HEK293 (cell line): ENCODE measurements around the gene CTNNA2.

Experiments used
- CTCF ChIA-PET: fragments of 350-600 bp; formaldehyde crosslinking; extraction: SDS; loops from one replicate; lab custom pipeline; 2021; ENCODE audit warnings: antibody characterized with exemption; lab: Yijun Ruan, JAX
- POLR2A ChIA-PET: fragments of 300-600 bp; formaldehyde crosslinking; extraction: SDS; loops from one replicate; lab custom pipeline; 2020; ENCODE audit warnings: antibody characterized with exemption, inconsistent platforms; lab: Yijun Ruan, JAX
- H3K27ac ChIP-seq: fragments of 200-500 bp; sonication (Bioruptor generic); 2 replicates; pipeline ENCODE4 v1.5.1; 2014; ENCODE audit warnings: low read depth, low read length, control low read depth, inconsistent platforms; ENCODE audit errors: extremely low read depth
- H3K36me3 ChIP-seq, 2 experiments: fragments of 200-500 bp in 1 of 2; sonication (Bioruptor generic) in 1 of 2; 1 replicate in 1 of 2; 2 replicates in 1 of 2; pipeline ENCODE4 v1.5.1; 2014 to 2017; ENCODE audit warnings: inconsistent platforms in 2 of 2, low read length in 2 of 2; ENCODE audit not compliant: control insufficient read depth in 2 of 2, insufficient read depth in 1 of 2
- H3K4me1 ChIP-seq: fragments of 200-500 bp; sonication (Bioruptor generic); 2 replicates; pipeline ENCODE4 v1.5.1; 2014; ENCODE audit warnings: mild to moderate bottlenecking, low read length, inconsistent platforms; ENCODE audit not compliant: control insufficient read depth, insufficient read depth
- H3K4me3 ChIP-seq: 2 replicates; pipeline ENCODE4 v1.5.1; 2011; ENCODE audit warnings: low read depth, mild to moderate bottlenecking, control low read depth, low read length, moderate library complexity
- H3K9me3 ChIP-seq: fragments of 200-500 bp; sonication (Bioruptor generic); 2 replicates; pipeline ENCODE4 v1.5.1; 2014; ENCODE audit warnings: low read depth, low read length, inconsistent platforms; ENCODE audit not compliant: control insufficient read depth, insufficient read depth
- BCL11B ChIP-seq: fragments of 450-650 bp; formaldehyde crosslinking; IDR thresholded peaks from 2 replicates; pipeline ENCODE4 v1.5.1; 2016; ENCODE audit warnings: low read depth, missing biosample characterization, missing genetic modification characterization
- KLF9 ChIP-seq: fragments of 450-650 bp; formaldehyde crosslinking; IDR thresholded peaks from 2 replicates; pipeline ENCODE4 v1.5.1; 2016; ENCODE audit warnings: missing biosample characterization, missing genetic modification characterization, low read depth
- SCRT2 ChIP-seq: fragments of 450-650 bp; formaldehyde crosslinking; IDR thresholded peaks from 2 replicates; pipeline ENCODE4 v1.5.1; 2016; ENCODE audit warnings: missing biosample characterization, missing genetic modification characterization
- SETDB1 ChIP-seq: IDR thresholded peaks from one replicate; pipeline ENCODE4 v1.6.1; 2017; ENCODE audit warnings: mild to moderate bottlenecking, low read length, moderate library complexity, mixed read lengths; ENCODE audit not compliant: insufficient read length
- TSHZ1 ChIP-seq: fragments of 450-650 bp; formaldehyde crosslinking; IDR thresholded peaks from 2 replicates; pipeline ENCODE4 v1.5.1; 2016; ENCODE audit warnings: missing biosample characterization, missing genetic modification characterization, borderline replicate concordance
- ZBTB20 ChIP-seq: fragments of 450-650 bp; formaldehyde crosslinking; IDR thresholded peaks from 2 replicates; pipeline ENCODE4 v1.5.1; 2016; ENCODE audit warnings: missing biosample characterization, missing genetic modification characterization
- ZBTB48 ChIP-seq: fragments of 450-650 bp; formaldehyde crosslinking; IDR thresholded peaks from 2 replicates; pipeline ENCODE4 v1.5.1; 2016; ENCODE audit warnings: missing biosample characterization, missing genetic modification characterization
- ZNF132 ChIP-seq: fragments of 450-650 bp; formaldehyde crosslinking; IDR thresholded peaks from 2 replicates; pipeline ENCODE4 v1.5.1; 2017; ENCODE audit warnings: missing biosample characterization, missing genetic modification characterization, borderline replicate concordance
- ZNF157 ChIP-seq: fragments of 450-650 bp; formaldehyde crosslinking; IDR thresholded peaks from 2 replicates; pipeline ENCODE4 v1.5.1; 2016; ENCODE audit warnings: missing biosample characterization, missing genetic modification characterization
- ZNF169 ChIP-seq: fragments of 450-650 bp; formaldehyde crosslinking; IDR thresholded peaks from 2 replicates; pipeline ENCODE4 v1.5.1; 2016; ENCODE audit warnings: missing biosample characterization, missing genetic modification characterization
- ZNF221 ChIP-seq: fragments of 450-650 bp; formaldehyde crosslinking; IDR thresholded peaks from 2 replicates; pipeline ENCODE4 v1.5.1; 2017; ENCODE audit warnings: missing biosample characterization, missing genetic modification characterization, borderline replicate concordance
- ZNF394 ChIP-seq: fragments of 450-650 bp; formaldehyde crosslinking; IDR thresholded peaks from 2 replicates; pipeline ENCODE4 v1.5.1; 2016; ENCODE audit warnings: missing biosample characterization, missing genetic modification characterization, mild to moderate bottlenecking, moderate library complexity, borderline replicate concordance
- ZNF514 ChIP-seq: fragments of 450-650 bp; formaldehyde crosslinking; IDR thresholded peaks from 2 replicates; pipeline ENCODE4 v1.5.1; 2016; ENCODE audit warnings: missing biosample characterization, missing genetic modification characterization
- ZNF596 ChIP-seq: fragments of 450-650 bp; IDR thresholded peaks from 2 replicates; pipeline ENCODE4 v1.5.0; 2018; ENCODE audit warnings: missing biosample characterization, mild to moderate bottlenecking, missing genetic modification characterization, moderate library complexity
- ZNF610 ChIP-seq: fragments of 450-650 bp; formaldehyde crosslinking; IDR thresholded peaks from 2 replicates; pipeline ENCODE4 v1.5.1; 2016; ENCODE audit warnings: missing biosample characterization, missing genetic modification characterization, borderline replicate concordance
- ZNF658 ChIP-seq: fragments of 450-650 bp; formaldehyde crosslinking; IDR thresholded peaks from 2 replicates; pipeline ENCODE4; 2016; ENCODE audit warnings: missing biosample characterization, missing genetic modification characterization
- ZNF664 ChIP-seq: fragments of 450-650 bp; formaldehyde crosslinking; IDR thresholded peaks from 2 replicates; pipeline ENCODE4 v1.5.1; 2016; ENCODE audit warnings: missing biosample characterization, missing genetic modification characterization
- ZNF837 ChIP-seq: fragments of 450-650 bp; formaldehyde crosslinking; IDR thresholded peaks from 2 replicates; pipeline ENCODE4 v1.5.1; 2016; ENCODE audit warnings: missing biosample characterization, missing genetic modification characterization
- TF ChIP-seq, protein P1 (sequence below): fragments of 450-650 bp; formaldehyde crosslinking; IDR thresholded peaks from 2 replicates; pipeline ENCODE4 v1.5.1; 2016; ENCODE audit warnings: missing biosample characterization, missing genetic modification characterization, low read depth
- TF ChIP-seq, protein P2 (sequence below): fragments of 450-650 bp; formaldehyde crosslinking; IDR thresholded peaks from 2 replicates; pipeline ENCODE4 v1.5.1; 2016; ENCODE audit warnings: missing biosample characterization, missing genetic modification characterization
- TF ChIP-seq, protein P3 (sequence below): fragments of 450-650 bp; formaldehyde crosslinking; IDR thresholded peaks from 2 replicates; pipeline ENCODE4 v1.5.1; 2016; ENCODE audit warnings: missing biosample characterization, missing genetic modification characterization

Gene CTNNA2

DNA sequence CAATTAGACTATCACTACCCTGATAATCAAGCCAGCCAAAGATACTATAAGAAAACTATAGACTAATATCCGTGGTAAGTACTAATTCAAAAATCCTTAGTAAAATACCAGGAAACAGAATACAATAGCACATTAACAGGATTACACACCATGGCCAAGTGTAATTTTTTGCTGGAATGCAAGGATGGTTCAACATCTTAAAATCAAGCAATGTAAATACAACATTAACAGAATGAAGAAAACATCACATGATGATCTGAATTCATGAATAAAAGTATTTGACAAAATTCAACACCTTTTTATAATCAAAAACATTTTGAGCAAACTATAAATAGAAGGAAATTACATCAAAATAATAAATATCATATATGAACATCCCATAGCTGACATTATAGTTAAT, 1142.4 kb downstream of the CTNNA2 start:
- Histone ChIP-seq H3K4me1 (no peaks in the 10 kb centered on the region), H3K27ac (no peak overlapping the region), H3K9me3 (no peaks in the 10 kb centered on the region), H3K4me3 (no peak overlapping the region), H3K36me3 (no peaks in the 10 kb centered on the region)
- ChIA-PET POLR2A (no interaction called here), CTCF (no interaction called here)
- TF ChIP-seq, protein P1, sequence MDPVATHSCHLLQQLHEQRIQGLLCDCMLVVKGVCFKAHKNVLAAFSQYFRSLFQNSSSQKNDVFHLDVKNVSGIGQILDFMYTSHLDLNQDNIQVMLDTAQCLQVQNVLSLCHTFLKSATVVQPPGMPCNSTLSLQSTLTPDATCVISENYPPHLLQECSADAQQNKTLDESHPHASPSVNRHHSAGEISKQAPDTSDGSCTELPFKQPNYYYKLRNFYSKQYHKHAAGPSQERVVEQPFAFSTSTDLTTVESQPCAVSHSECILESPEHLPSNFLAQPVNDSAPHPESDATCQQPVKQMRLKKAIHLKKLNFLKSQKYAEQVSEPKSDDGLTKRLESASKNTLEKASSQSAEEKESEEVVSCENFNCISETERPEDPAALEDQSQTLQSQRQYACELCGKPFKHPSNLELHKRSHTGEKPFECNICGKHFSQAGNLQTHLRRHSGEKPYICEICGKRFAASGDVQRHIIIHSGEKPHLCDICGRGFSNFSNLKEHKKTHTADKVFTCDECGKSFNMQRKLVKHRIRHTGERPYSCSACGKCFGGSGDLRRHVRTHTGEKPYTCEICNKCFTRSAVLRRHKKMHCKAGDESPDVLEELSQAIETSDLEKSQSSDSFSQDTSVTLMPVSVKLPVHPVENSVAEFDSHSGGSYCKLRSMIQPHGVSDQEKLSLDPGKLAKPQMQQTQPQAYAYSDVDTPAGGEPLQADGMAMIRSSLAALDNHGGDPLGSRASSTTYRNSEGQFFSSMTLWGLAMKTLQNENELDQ (tag by site-specific recombination): no peak
- TF ChIP-seq SETDB1 (peak; percentile 63), ZBTB20 (tag by site-specific recombination) (no peak)

DNA sequence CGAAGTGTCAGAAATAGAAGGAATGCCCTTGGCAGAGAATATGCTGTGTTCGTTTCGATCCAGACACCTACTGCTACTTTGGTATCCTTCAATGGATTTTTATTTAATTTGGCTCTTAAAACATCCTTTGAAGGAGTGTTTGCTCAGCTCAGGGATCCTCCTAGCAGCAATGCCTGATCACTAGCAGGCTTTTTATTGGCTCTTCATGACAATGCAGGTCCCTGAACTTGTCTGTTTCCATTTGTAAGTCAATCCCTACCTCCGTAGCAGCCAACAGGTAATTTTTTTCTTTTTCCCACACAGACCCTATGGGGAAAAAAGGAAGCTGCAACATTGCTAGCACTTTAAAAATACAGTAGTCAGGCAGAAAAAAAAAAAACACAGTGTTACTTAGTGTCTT, 1157.9 kb downstream of the CTNNA2 start:
- Histone ChIP-seq H3K9me3 (no peaks in the 10 kb centered on the region), H3K4me3 (no peak overlapping the region), H3K27ac (no peak overlapping the region), H3K4me1 (no peaks in the 10 kb centered on the region), H3K36me3 (no peaks in the 10 kb centered on the region)
- CTCF ChIA-PET: no interaction called here
- TF ChIP-seq ZNF132 (tag by site-specific recombination): no peak
- TF ChIP-seq, protein P2, sequence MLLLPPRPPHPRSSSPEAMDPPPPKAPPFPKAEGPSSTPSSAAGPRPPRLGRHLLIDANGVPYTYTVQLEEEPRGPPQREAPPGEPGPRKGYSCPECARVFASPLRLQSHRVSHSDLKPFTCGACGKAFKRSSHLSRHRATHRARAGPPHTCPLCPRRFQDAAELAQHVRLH (tag by site-specific recombination): no peak
- no peak for TF ChIP-seq ZNF394 (tag by site-specific recombination)
- no peak for TF ChIP-seq ZNF514
- no peak for TF ChIP-seq ZNF837 (tag by site-specific recombination)
- no peak for TF ChIP-seq ZNF596 (tag by site-specific recombination)
- no peak for TF ChIP-seq ZBTB48 (tag by site-specific recombination)
- no peak for TF ChIP-seq ZNF157
- no peak for TF ChIP-seq ZNF221 (tag by site-specific recombination)
- no peak for TF ChIP-seq ZNF664 (tag by site-specific recombination)
- no peak for TF ChIP-seq ZNF610 (tag by site-specific recombination)
- TF ChIP-seq BCL11B (tag by site-specific recombination): no peak
- no peak for TF ChIP-seq ZNF658 (tag by site-specific recombination)
- TF ChIP-seq TSHZ1 (tag by site-specific recombination): no peak
- TF ChIP-seq, protein P3, sequence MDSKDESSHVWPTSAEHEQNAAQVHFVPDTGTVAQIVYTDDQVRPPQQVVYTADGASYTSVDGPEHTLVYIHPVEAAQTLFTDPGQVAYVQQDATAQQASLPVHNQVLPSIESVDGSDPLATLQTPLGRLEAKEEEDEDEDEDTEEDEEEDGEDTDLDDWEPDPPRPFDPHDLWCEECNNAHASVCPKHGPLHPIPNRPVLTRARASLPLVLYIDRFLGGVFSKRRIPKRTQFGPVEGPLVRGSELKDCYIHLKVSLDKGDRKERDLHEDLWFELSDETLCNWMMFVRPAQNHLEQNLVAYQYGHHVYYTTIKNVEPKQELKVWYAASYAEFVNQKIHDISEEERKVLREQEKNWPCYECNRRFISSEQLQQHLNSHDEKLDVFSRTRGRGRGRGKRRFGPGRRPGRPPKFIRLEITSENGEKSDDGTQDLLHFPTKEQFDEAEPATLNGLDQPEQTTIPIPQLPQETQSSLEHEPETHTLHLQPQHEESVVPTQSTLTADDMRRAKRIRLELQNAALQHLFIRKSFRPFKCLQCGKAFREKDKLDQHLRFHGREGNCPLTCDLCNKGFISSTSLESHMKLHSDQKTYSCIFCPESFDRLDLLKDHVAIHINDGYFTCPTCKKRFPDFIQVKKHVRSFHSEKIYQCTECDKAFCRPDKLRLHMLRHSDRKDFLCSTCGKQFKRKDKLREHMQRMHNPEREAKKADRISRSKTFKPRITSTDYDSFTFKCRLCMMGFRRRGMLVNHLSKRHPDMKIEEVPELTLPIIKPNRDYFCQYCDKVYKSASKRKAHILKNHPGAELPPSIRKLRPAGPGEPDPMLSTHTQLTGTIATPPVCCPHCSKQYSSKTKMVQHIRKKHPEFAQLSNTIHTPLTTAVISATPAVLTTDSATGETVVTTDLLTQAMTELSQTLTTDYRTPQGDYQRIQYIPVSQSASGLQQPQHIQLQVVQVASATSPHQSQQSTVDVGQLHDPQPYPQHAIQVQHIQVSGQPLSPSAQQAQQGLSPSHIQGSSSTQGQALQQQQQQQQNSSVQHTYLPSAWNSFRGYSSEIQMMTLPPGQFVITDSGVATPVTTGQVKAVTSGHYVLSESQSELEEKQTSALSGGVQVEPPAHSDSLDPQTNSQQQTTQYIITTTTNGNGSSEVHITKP (tag by site-specific recombination): no peak
- no peak for TF ChIP-seq ZNF169 (tag by site-specific recombination)
- no peak for TF ChIP-seq KLF9 (tag by site-specific recombination)
- TF ChIP-seq SCRT2: no peak
- POLR2A ChIA-PET: no interaction called here
